Measurements from ENCODE around the gene IL20.
"Not testable (repeated sequence)": the region's sequence is repeated elsewhere in the genome, so short reads cannot be mapped to it uniquely, and the experiment has no call there.

The IL20 gene

DNA sequence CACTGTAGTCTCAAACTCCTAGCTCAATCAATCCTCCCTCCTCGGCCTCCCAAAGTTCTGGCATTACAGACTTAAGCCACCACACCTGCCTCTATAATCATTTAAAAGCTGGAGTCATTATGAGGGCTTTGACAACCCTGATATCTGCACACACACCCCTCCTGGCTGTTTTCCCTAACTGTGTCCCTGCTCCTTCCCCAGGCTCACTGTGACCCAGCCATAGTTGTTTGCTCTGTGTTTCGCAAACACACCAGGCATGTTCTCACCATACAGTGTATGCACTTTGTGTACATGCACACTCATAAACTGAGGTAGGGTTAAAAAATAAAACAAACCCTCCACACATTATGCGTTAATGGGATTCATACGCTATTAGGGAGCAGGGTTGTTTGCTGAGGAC, 21.8 kb upstream of the IL20 start:
- DNase-seq (ENCODE audit: low read depth) = no peak

DNA sequence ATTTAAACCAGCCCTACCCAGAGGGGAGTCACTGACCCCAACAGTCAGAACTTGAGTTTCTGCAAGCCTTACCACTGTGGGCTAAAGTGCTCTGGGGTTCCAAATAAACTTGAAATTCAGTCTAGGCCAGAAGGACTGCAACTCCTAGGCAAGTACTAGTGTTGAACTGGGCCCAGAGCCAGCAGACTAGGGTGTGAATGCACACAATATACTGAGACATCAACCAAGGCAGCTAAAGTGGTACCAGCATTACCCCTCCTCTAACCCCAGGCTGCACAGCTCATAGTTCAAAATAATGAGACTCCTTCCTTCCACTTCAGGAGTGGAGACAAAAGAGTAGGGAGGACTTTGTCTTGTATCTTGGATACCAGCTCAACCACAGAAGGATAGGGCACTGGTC, 18.9 kb upstream of the IL20 start:
- no peak for DNase-seq (ENCODE audit: low read depth)

DNA sequence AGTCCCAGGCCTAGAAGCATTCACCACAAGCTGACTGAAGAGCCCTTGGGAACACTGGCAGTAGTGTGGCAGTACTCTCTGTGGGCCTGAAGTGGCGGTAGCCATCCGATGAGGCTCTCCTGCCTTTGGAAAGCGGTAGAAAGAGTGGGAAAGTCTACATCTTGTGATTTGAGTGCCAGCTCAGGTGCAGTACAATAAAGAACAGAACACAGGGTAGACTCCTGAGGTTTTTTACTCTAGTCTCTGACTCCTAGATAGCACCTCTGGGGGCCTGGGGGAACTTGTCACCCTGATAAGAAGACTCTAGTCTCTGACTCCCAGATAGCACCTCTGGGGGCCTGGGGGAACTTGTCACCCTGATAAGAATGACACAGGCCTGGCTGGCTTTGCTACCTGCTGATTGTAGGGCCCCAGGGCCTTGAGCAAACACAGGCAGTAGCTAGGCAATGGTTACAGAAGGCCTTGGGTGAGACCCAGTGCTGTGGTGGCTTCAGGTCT, 18.0 kb upstream of the IL20 start:
- no peak for DNase-seq (ENCODE audit: low read depth)

DNA sequence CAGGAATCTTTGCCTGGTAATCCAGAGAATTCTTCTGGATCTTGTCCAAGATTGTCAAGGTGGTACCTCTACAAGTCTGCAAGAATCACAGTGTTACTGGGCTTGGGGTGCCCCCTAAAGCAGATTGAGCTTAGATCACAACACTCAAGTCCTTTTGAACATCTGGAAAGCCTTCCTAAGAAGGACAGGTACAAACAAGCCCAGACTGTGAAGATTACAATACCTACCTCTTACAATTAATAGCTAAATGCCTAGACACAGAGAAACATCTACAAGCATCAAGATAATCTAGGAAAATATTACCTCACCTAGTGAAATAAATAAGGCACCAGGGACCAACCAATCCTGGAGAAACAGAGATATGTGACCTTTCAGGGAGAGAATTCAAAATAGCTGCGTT, 17.5 kb upstream of the IL20 start:
- no peak for DNase-seq (ENCODE audit: low read depth)

DNA sequence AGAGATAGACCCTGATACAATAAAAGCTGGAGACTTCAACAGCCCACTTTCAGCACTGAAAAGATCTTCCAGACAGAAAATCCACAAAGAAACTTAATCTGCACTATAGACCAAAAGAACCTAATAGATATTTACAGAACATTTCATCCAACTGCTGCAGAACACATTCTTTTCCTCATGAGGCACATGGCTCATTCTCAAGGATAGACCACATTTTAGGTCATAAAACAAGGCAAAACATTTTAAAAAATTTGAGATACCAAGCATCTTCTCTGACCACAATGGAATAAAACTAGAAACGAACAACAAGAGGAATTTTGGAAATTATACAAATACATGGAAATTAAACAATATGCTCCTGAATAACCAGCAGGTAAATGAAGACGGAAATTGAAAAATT, 15.0 kb upstream of the IL20 start:
- DNase-seq (ENCODE audit: low read depth) = no peak

- no peak for DNase-seq (ENCODE audit: low read depth)
Observed at GRCh38 chr1:206851341-206852010, 13.9 kb upstream of the IL20 start.

- not testable (repeated sequence) for DNase-seq (ENCODE audit: low read depth)
Observed at GRCh38 chr1:206852662-206853061, 12.8 kb upstream of the IL20 start.

- not testable (repeated sequence) for DNase-seq (ENCODE audit: low read depth)
Observed at GRCh38 chr1:206853696-206854095, 11.7 kb upstream of the IL20 start.

DNA sequence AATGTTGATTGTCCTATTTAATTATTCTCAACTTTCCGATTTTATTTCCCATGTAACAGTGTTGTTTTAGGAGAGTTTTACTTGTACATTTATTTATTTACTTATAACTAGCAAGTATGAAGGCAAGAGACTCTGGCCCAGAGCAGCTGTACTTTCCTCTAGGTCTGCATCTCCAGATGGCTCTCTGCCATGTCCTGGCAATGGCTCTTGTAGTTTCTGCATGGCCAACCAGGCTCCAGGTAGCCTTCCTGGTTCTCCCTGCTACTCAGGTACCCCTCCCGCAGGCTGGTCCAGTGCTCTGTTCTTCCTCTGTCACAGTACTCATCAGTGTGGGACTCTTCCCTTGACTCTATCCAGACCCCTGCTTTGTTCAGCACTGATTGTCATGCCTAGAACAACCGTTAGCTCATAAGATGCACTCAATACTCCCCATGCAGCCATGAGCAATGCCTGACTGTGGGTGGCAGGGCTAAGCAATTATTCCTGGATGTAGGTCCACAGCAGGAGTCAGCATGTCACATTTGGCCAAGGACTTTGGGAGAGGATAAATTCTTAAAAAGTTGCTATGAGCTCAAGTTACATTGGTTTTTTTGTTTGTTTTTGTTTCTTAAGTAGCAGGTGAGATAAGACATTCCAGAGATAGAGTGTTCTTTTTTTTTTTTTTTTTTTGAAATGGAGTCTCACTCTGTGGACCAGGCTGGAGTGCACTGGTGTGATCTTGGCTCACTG, 10.9 kb upstream of the IL20 start:
- DNase-seq (ENCODE audit: low read depth) = no peak

GRCh38 chr1:206855859-206856258, 9.6 kb upstream of the IL20 start:
- no peak for DNase-seq (ENCODE audit: low read depth)

GRCh38 chr1:206856674-206857464, 8.6 kb upstream of the IL20 start:
- no peak for DNase-seq (ENCODE audit: low read depth)

- no peak for DNase-seq (ENCODE audit: low read depth)
Observed at GRCh38 chr1:206859082-206859521, 6.3 kb upstream of the IL20 start.

GRCh38 chr1:206860165-206860564, 5.3 kb upstream of the IL20 start:
- no peak for DNase-seq (ENCODE audit: low read depth)

DNA sequence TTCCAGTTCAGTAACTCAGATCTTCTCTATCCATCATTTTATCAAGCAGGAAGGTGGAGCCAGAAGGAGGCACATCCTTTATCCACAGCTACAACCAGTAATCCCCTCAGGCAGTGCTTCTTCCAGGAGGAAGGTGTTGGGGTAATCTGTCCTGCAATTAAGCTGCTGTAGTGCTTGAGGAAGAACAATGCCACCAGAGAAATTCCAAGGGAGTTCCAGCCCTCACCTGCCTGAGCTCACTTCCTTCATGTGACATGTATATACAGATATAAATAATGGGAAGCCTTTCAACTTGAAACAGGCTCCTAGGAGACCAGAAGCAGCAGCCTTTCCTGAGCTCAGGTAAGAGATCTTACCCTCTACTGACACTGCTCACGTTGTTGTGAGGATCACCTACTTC, 2.2 kb upstream of the IL20 start:
- DNase-seq (ENCODE audit: low read depth) = no peak

- no peak for DNase-seq (ENCODE audit: low read depth)
Observed at GRCh38 chr1:206866062-206866461, 639 bp downstream of the IL20 start.

- no peak for DNase-seq (ENCODE audit: low read depth)
Observed at GRCh38 chr1:206867239-206867638, 1.8 kb downstream of the IL20 start.

DNA sequence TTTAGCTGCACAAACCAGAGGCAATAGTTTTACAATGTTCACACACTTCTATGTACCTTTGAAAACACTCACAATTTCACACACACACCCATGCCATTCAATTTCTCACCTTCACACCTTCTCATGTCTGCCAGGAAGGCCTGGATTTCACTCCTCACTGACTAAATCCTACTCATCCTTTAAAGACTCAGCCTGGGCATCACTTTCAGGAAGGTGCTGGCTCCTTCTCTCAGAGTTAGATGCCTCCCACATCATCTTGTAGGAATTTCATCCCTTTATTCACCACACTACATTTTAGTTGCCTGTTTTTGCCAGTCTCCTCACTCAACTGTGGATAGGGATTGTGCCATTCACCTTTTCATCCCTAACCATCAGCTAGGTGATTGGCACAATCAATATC, 2.3 kb downstream of the IL20 start:
- DNase-seq (ENCODE audit: low read depth) = no peak

GRCh38 chr1:206868264-206868663, 2.8 kb downstream of the IL20 start:
- no peak for DNase-seq (ENCODE audit: low read depth)

DNA sequence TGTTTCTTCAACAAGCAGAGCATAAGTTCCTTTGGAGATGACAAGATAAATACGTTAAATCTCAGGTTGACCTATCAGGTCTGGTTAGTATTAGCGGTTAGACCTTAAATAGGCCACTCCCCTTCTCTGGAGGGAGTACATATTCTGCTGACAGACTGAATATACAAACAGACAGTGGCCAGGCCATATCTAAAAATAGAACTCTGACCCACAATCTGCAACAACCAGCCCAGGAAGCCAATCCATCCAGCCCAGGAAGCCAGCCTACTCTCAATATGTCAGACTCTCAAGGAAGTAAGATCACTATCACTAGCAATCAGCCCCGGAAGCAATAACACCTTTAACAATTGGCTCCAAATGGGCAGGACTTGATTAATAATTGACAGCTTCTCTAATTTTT, 6.7 kb downstream of the IL20 start:
- no peak for DNase-seq (ENCODE audit: low read depth)

DNA sequence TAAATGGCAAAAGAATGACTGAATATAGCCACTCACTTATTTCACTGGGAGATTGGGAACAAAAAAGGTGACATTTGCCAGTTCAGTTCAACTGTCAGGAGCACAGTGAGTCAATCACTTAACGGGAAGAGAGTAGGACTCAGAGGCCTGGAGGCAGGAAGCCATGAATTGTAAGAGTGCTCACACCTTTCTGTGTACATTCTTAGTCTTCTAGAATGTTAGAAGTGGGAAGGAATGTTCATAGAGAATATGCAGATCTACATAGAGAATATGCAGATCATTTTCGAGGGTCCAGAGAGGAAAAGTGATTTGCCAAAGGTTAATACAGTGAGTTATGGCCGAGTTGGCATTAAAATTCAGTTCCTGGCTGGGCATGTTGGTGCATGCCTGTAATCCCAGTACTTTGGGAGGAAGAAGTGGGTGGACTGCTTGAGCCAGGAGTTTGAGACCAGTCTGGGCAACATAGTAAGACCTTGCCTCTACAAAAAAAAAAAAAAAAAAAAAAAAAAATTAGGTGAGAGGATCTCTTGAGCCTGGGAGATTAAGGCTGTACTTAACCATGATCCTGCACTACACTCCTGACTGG, 8.3 kb downstream of the IL20 start:
- DNase-seq (ENCODE audit: low read depth) = no peak

DNA sequence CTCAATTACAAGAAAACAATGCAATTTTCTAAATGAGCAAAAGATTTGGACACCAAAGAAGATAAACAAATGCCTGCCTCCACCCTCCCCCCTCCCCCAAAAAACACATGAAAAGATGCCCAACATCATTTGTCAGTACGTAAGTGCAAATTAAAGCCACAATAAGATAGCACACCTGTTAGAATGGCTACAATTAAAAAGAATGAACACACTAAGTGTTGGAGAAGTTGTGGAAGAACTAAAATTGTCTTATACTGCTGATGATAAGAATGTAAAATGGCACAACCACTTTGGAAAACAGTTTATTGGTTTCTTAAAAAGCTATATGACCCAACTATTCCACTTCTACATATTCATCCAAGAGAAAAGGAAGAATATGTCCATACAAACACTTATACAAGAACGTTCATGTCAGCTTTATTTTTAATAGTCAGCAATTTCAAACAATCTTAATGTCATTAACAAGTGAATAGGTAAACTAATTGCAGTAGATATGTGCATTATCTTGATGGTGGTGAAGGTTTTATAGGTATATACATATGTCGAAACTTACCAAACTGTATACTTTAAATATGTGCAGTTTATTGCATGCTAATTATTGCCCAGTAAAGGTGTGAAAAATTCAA, 10.4 kb downstream of the IL20 start:
- DNase-seq (ENCODE audit: low read depth) = no peak

DNA sequence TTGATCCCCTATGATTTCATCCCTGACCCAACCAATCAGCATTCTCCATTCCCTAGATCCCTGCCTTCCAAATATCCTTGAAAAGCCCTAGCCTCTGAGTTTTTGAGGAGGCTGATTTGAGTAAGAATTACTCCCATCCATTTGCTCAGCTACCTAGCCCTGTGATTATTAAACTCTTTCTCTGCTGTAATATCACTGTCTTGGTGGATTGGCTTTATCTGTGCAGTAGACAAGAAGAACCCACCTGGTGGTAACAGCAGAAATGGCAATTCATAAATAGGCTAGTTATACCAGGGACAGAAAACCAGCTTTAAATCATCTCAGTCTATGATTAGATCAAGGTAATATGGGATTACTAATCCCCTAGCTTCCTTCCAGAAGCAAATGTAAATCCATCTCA, 13.0 kb downstream of the IL20 start:
- no peak for DNase-seq (ENCODE audit: low read depth)
